Activated CD8-positive, alpha-beta memory T cell treated with anti-CD3 and anti-CD28 coated beads, Interleukin-2, amount 10 ng/mL, durations not matched to agents 7 days and 5 days (primary cell): Measurements from ENCODE around the gene CD84. TPM values are rescaled to one million over a fixed set of nuclear protein-coding genes. Genes with fewer than 3 reads are reported as not detected.

Experiments
- ATAC-seq: fragments of 150-1000 bp; cut with Tn5 transposase; one replicate; pipeline ENCODE4 v1.10.0; 2021; ENCODE audit warnings: moderate library complexity
- CTCF ChIA-PET: fragments of 350-600 bp; sonication (Branson Sonifier 250); formaldehyde crosslinking; loops from one replicate; lab custom pipeline; 2021; ENCODE audit warnings: antibody characterized with exemption; lab: Charles Lee
- DNase-seq: peaks from one replicate; pipeline ENCODE4 v3.0.0-alpha.2; 2020
- H3K27ac Mint-ChIP-seq: one replicate; pipeline ENCODE4 v1.8.0; 2021; ENCODE audit warnings: mild to moderate bottlenecking, mixed read lengths
- H3K27me3 Mint-ChIP-seq: one replicate; pipeline ENCODE4 v1.8.0; 2021; ENCODE audit warnings: mixed read lengths
- H3K36me3 Mint-ChIP-seq: one replicate; pipeline ENCODE4 v1.8.0; 2021; ENCODE audit warnings: mild to moderate bottlenecking, mixed read lengths
- H3K4me1 Mint-ChIP-seq: one replicate; pipeline ENCODE4 v1.8.0; 2021; ENCODE audit warnings: mixed read lengths
- H3K4me3 Mint-ChIP-seq: one replicate; pipeline ENCODE4 v1.8.0; 2021; ENCODE audit warnings: mild to moderate bottlenecking, moderate library complexity, mixed read lengths
- H3K9me3 Mint-ChIP-seq: one replicate; pipeline ENCODE4 v1.8.0; 2022; ENCODE audit warnings: low read depth, mixed read lengths
- total RNA-seq, 2 experiments: library from RNA; stranded (reverse); gene quantifications; one replicate each; pipeline ENCODE4 v1.2.3, GENCODE V29; 2021

The CD84 gene
- total RNA-seq, 2 experiments from 2014 or later = 29.9 to 34.6 TPM

GRCh38 chr1:160621633-160622413 is 42.5 kb upstream of the CD84 start:
- Mint-ChIP-seq H3K4me1 (peaks cover 85% of the 10 kb centered on the region), H3K27me3 (no peaks in the 10 kb centered on the region), H3K4me3 (peak overlapping the region; percentile 9), H3K27ac (peak overlapping the region; percentile 97), H3K9me3 (peaks cover 4% of the 10 kb centered on the region), H3K36me3 (peaks cover 77% of the 10 kb centered on the region)
- ATAC-seq = no peak
- peak; percentile 64 for DNase-seq
- CTCF ChIA-PET = interaction anchor here (0.7 to 7.6 kb wide), 9 partner anchors 14 to 146 kb away, joined by 3 to 65 read pairs (median 4); no protein-coding TSS in a partner anchor

GRCh38 chr1:160620942-160621632 is 41.8 kb upstream of the CD84 start:
- no peak for DNase-seq
- Mint-ChIP-seq H3K9me3 (peaks cover 4% of the 10 kb centered on the region), H3K27ac (peak overlapping the region; percentile 97), H3K4me3 (peak overlapping the region; percentile 9), H3K36me3 (peaks cover 80% of the 10 kb centered on the region), H3K4me1 (peaks cover 81% of the 10 kb centered on the region), H3K27me3 (no peaks in the 10 kb centered on the region)
- ATAC-seq = no peak
- CTCF ChIA-PET = interaction anchor here (0.7 to 17.2 kb wide), 7 partner anchors 13 to 193 kb away, joined by 3 to 337 read pairs (median 15); partner anchors contain the start of gene SLAMF1

GRCh38 chr1:160619742-160620277 is 40.5 kb upstream of the CD84 start:
- H3K9me3 Mint-ChIP-seq = peaks cover 4% of the 10 kb centered on the region
- H3K27ac Mint-ChIP-seq = peak overlapping the region; percentile 66
- peaks cover 78% of the 10 kb centered on the region for H3K36me3 Mint-ChIP-seq
- ATAC-seq (no peak), DNase-seq (no peak)
- H3K27me3 Mint-ChIP-seq = no peaks in the 10 kb centered on the region
- peaks cover 75% of the 10 kb centered on the region for H3K4me1 Mint-ChIP-seq
- CTCF ChIA-PET = interaction anchor here (0.7 to 17.2 kb wide), 17 partner anchors 7 to 332 kb away, joined by 3 to 337 read pairs (median 5); partner anchors contain the start of gene SLAMF1
- no peak overlapping the region for H3K4me3 Mint-ChIP-seq

GRCh38 chr1:160618763-160619274 is 39.5 kb upstream of the CD84 start:
- Mint-ChIP-seq H3K36me3 (peaks cover 75% of the 10 kb centered on the region), H3K4me3 (no peak overlapping the region), H3K27me3 (no peaks in the 10 kb centered on the region), H3K9me3 (peaks cover 4% of the 10 kb centered on the region), H3K27ac (peak overlapping the region; percentile 66), H3K4me1 (peaks cover 71% of the 10 kb centered on the region)
- ATAC-seq (no peak), DNase-seq (peak; percentile 68)
- CTCF ChIA-PET = interaction anchor here (0.9 to 17.2 kb wide), 25 partner anchors 8 to 333 kb away, joined by 3 to 337 read pairs (median 5); partner anchors contain the start of gene SLAMF1

GRCh38 chr1:160618327-160618726 is 39.0 kb upstream of the CD84 start:
- peak overlapping the region; percentile 24 for H3K27ac Mint-ChIP-seq
- H3K27me3 Mint-ChIP-seq = no peaks in the 10 kb centered on the region
- H3K4me3 Mint-ChIP-seq = no peak overlapping the region
- DNase-seq (no peak), ATAC-seq (no peak)
- H3K9me3 Mint-ChIP-seq = peaks cover 4% of the 10 kb centered on the region
- CTCF ChIA-PET = interaction anchor here (0.6 to 17.2 kb wide), 25 partner anchors 9 to 334 kb away, joined by 3 to 337 read pairs (median 5); partner anchors contain the start of gene SLAMF1
- peaks cover 70% of the 10 kb centered on the region for H3K4me1 Mint-ChIP-seq
- H3K36me3 Mint-ChIP-seq = peaks cover 73% of the 10 kb centered on the region

GRCh38 chr1:160615660-160616059 is 36.4 kb upstream of the CD84 start:
- ATAC-seq = no peak
- peaks cover 53% of the 10 kb centered on the region for H3K4me1 Mint-ChIP-seq

GRCh38 chr1:160614410-160614809 is 35.1 kb upstream of the CD84 start:
- Mint-ChIP-seq H3K36me3 (peaks cover 70% of the 10 kb centered on the region), H3K4me3 (no peak overlapping the region), H3K4me1 (peaks cover 55% of the 10 kb centered on the region), H3K27ac (no peak overlapping the region), H3K9me3 (peaks cover 4% of the 10 kb centered on the region), H3K27me3 (no peaks in the 10 kb centered on the region)
- DNase-seq (no peak), ATAC-seq (no peak)
- CTCF ChIA-PET = interaction anchor here (17.2 kb wide), 1 partner anchor 63 kb away, joined by 337 read pairs; no protein-coding TSS in a partner anchor

More at GRCh38 chr1:160615660-160616059, 36.4 kb upstream of the CD84 start:
- DNase-seq = no peak
- H3K27me3 Mint-ChIP-seq = no peaks in the 10 kb centered on the region
- peak overlapping the region; percentile 16 for H3K27ac Mint-ChIP-seq
- CTCF ChIA-PET = interaction anchor here (6.1 to 17.2 kb wide), 2 partner anchors 58 to 65 kb away, joined by 65 to 337 read pairs; no protein-coding TSS in a partner anchor
- no peak overlapping the region for H3K4me3 Mint-ChIP-seq
- peaks cover 70% of the 10 kb centered on the region for H3K36me3 Mint-ChIP-seq
- peaks cover 4% of the 10 kb centered on the region for H3K9me3 Mint-ChIP-seq

- no peaks in the 10 kb centered on the region for H3K27me3 Mint-ChIP-seq
- CTCF ChIA-PET = interaction anchor here (0.7 to 17.2 kb wide), 5 partner anchors 14 to 184 kb away, joined by 3 to 337 read pairs (median 3); no protein-coding TSS in a partner anchor
- no peaks in the 10 kb centered on the region for H3K9me3 Mint-ChIP-seq
- H3K4me1 Mint-ChIP-seq = peaks cover 56% of the 10 kb centered on the region
- peaks cover 67% of the 10 kb centered on the region for H3K36me3 Mint-ChIP-seq
- H3K27ac Mint-ChIP-seq = no peak overlapping the region
- DNase-seq (no peak), ATAC-seq (no peak)
- no peak overlapping the region for H3K4me3 Mint-ChIP-seq
Measured at GRCh38 chr1:160612613-160613218, 33.4 kb upstream of the CD84 start.

GRCh38 chr1:160610569-160611242 is 31.4 kb upstream of the CD84 start:
- CTCF ChIA-PET = interaction anchor here (1.4 to 17.2 kb wide), 6 partner anchors 9 to 182 kb away, joined by 3 to 337 read pairs (median 4); no protein-coding TSS in a partner anchor
- ATAC-seq = no peak
- H3K4me3 Mint-ChIP-seq = no peak overlapping the region
- H3K9me3 Mint-ChIP-seq = no peaks in the 10 kb centered on the region
- no peaks in the 10 kb centered on the region for H3K27me3 Mint-ChIP-seq
- peaks cover 62% of the 10 kb centered on the region for H3K36me3 Mint-ChIP-seq
- peak overlapping the region; percentile 74 for H3K27ac Mint-ChIP-seq
- DNase-seq = no peak
- peaks cover 67% of the 10 kb centered on the region for H3K4me1 Mint-ChIP-seq

- DNase-seq = no peak
- Mint-ChIP-seq H3K4me3 (no peak overlapping the region), H3K9me3 (peaks cover 3% of the 10 kb centered on the region), H3K27ac (peak overlapping the region; percentile 50), H3K4me1 (peaks cover 65% of the 10 kb centered on the region), H3K36me3 (peaks cover 64% of the 10 kb centered on the region), H3K27me3 (no peaks in the 10 kb centered on the region)
- CTCF ChIA-PET = interaction anchor here (0.7 to 17.2 kb wide), 12 partner anchors 11 to 180 kb away, joined by 3 to 337 read pairs (median 4); no protein-coding TSS in a partner anchor
- ATAC-seq = no peak
Measured at GRCh38 chr1:160608941-160609340, 29.6 kb upstream of the CD84 start.

- H3K4me3 Mint-ChIP-seq = no peak overlapping the region
- ATAC-seq = no peak
- H3K27me3 Mint-ChIP-seq = no peaks in the 10 kb centered on the region
- CTCF ChIA-PET = interaction anchor here (0.9 to 17.2 kb wide), 9 partner anchors 11 to 227 kb away, joined by 3 to 337 read pairs (median 4); no protein-coding TSS in a partner anchor
- no peak for DNase-seq
- H3K27ac Mint-ChIP-seq = peak overlapping the region; percentile 66
- H3K9me3 Mint-ChIP-seq = peaks cover 5% of the 10 kb centered on the region
- H3K4me1 Mint-ChIP-seq = peaks cover 62% of the 10 kb centered on the region
- H3K36me3 Mint-ChIP-seq = peaks cover 62% of the 10 kb centered on the region
Measured at GRCh38 chr1:160608514-160608913, 29.2 kb upstream of the CD84 start.

- Mint-ChIP-seq H3K27me3 (no peaks in the 10 kb centered on the region), H3K4me1 (peaks cover 60% of the 10 kb centered on the region), H3K9me3 (peaks cover 7% of the 10 kb centered on the region), H3K27ac (peak overlapping the region; percentile 66), H3K4me3 (no peak overlapping the region), H3K36me3 (peaks cover 63% of the 10 kb centered on the region)
- DNase-seq = no peak
- ATAC-seq = no peak
- CTCF ChIA-PET = interaction anchor here (0.9 to 17.2 kb wide), 13 partner anchors 12 to 227 kb away, joined by 3 to 337 read pairs (median 4); partner anchors contain the start of gene CD84
Measured at GRCh38 chr1:160608057-160608456, 28.8 kb upstream of the CD84 start.
